GM18909 (cell line): ENCODE data around the gene LPP.

Source experiments
- ATAC-seq: cut with Tn5 transposase; IDR thresholded peaks from one replicate; pipeline ENCODE4 v1.9.1; 2021; ENCODE audit warnings: mild to moderate bottlenecking; ENCODE audit not compliant: unreplicated experiment, poor library complexity

The LPP gene

DNA sequence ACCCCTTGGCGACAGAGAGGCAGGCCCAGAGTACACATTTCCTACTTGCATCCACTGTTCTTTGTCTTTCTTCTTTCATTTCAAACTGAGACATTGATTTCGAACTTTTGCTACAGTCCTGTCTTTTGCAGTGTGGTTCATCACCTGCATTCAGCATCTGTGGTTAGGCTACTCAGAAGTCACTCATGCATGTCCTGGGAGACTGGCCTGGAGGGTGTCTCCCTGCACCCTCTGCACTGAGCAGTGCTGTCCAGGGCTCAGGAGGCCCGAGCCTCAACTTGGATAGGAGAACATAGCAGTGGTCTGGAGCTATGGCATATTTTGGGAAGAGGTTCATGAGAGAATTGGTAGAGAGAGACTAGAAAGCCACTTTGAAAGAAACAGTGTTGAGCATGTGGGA, 777.6 kb downstream of the LPP start:
- no peak for ATAC-seq

DNA sequence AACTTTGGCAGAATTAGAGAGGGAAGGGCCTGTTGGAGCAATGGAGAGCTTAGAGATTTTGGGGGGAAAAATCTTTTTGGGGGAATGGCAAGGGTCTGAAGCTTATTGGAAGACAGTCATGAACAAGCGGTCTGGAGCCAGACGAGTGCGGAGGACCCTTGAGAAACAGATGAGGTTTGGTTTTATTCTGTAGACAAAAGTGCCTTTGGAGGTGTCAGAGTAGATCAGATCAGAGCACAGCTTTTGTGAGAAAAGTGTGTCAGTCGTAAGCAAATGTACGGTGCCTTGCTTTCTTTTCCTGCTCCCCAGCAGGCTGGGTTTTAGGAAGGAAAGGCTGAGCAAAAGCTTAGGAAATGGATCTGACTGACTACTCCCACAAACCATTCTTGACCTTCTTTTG, 781.0 kb downstream of the LPP start:
- ATAC-seq: no peak

DNA sequence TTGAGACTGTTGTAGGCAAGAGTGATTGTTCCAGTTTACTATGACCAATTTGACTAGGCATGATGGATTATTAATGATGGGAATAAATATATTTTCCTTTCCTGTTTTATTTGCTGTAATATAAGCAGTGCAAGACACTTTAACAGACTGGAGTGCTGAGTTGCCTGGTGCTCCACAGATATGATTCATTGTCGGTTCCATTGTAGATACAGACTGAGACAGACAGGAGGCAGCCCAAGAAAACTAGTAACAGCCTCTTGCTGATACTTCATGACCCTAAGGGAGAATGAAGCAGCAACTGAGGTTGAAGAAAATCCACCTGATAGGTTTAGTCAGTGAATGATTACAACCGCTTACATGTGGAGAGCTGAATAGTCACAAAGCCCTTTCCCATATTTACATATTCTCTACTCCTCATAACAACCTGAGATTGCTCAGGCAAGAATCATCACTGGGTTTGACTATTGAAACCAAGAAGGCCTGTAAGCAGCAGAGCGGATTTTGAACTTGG, 782.7 kb downstream of the LPP start:
- no peak for ATAC-seq

DNA sequence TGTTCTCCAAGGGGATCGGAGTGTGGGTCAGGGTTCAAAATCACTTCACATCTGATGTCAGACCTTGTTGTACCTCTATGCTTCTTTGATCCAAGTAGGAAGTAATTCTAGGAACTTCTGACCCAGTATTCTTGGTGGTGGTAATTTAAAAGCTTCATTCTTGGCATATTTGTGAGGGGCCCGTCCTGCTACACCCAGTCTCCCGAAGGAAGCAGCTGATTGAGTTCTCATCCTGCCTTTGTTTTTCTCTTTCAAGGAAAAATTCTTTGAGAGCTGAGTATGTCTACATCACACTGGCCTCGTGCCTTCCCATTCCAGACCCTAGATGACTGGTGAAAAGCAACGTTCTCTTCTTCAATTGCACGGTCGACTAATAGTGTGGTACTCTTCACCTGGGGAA, 783.4 kb downstream of the LPP start:
- no peak for ATAC-seq

DNA sequence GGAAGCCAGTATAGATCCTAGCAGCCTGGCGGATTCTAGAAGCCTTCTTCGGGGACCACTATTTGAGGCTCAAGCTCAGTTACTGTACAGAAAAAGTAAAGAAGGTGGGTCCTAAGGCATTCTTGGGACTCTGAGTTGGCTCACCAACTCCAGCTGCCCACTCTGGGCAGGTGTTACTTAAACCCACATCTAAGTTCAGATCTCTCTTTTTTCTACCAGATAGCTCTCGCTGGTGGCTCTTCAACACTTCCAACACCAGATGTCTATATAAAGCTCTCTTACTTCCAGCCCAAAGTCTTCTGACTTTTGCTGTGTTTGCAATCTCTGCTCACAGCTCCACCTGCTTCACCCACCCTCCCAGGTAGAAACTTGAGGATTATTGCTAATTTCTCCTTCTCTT, 785.0 kb downstream of the LPP start:
- no peak for ATAC-seq

DNA sequence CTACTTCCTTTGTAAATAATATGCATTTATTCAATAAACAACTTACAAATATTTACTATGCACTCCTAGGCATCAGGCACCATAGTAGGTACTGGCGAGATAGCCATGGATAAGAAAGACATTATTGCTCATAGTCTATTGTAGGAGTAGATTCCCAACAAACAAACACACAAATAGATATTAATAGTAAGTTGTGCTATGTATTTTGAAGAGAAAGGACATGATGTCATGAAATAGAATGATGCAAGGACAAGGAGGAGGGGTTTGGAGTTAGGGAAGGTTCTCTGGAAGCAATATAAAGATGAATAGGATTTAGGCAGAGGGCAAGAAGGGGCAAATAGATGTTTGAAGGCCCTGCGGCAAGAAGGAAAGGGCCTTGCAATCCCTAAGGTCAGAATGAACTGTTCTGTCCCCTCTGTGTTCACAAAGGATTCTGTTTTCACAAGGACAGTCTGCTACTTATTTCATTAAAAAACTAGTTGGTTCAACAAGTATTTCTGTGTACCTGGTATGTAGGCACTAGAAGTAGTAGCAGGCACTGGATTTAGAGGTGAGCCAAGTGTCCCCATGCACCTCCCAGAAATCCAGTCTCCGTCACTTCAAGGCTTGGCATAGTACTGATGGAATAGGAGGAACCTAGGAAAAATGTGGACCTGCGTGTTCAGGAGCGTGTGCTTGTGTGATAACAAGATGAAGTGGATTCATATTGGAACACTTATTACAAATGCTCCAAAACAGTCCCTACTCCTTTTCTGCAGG, 786.0 kb downstream of the LPP start:
- no peak for ATAC-seq
